GM10266 (cell line): ENCODE data around the gene UQCC3.

Experiments
- DNase-seq: peaks from one replicate; pipeline ENCODE4 v3.0.0; 2012; ENCODE audit errors: extremely low spot score
- TF ChIP-seq, protein P1 (sequence below): IDR thresholded peaks from 2 replicates; pipeline ENCODE4 v1.5.1; 2012; ENCODE audit warnings: mild to moderate bottlenecking, low read depth; ENCODE audit not compliant: control insufficient read depth, insufficient read depth; ENCODE audit errors: missing control alignments

The UQCC3 gene

DNA sequence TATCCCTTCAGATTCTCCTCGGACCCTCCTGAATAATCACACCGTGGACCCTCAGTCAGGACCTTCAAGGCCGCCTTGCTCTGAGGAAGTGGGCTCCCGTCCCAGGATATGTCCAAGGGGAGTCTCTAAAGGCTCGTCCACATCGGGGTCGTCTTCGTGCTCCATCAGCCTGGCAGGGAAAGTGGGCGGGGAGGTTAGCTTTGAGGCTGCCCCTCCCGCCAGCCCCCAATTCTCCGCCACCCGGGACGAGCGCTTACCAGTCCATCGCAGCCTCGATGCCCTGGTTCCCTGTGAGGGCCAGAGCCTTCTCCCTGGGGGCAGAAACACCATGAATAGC, 6.9 kb downstream of the UQCC3 start:
- no peak for DNase-seq
- TF ChIP-seq, protein P1, sequence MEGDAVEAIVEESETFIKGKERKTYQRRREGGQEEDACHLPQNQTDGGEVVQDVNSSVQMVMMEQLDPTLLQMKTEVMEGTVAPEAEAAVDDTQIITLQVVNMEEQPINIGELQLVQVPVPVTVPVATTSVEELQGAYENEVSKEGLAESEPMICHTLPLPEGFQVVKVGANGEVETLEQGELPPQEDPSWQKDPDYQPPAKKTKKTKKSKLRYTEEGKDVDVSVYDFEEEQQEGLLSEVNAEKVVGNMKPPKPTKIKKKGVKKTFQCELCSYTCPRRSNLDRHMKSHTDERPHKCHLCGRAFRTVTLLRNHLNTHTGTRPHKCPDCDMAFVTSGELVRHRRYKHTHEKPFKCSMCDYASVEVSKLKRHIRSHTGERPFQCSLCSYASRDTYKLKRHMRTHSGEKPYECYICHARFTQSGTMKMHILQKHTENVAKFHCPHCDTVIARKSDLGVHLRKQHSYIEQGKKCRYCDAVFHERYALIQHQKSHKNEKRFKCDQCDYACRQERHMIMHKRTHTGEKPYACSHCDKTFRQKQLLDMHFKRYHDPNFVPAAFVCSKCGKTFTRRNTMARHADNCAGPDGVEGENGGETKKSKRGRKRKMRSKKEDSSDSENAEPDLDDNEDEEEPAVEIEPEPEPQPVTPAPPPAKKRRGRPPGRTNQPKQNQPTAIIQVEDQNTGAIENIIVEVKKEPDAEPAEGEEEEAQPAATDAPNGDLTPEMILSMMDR: no peak

DNA sequence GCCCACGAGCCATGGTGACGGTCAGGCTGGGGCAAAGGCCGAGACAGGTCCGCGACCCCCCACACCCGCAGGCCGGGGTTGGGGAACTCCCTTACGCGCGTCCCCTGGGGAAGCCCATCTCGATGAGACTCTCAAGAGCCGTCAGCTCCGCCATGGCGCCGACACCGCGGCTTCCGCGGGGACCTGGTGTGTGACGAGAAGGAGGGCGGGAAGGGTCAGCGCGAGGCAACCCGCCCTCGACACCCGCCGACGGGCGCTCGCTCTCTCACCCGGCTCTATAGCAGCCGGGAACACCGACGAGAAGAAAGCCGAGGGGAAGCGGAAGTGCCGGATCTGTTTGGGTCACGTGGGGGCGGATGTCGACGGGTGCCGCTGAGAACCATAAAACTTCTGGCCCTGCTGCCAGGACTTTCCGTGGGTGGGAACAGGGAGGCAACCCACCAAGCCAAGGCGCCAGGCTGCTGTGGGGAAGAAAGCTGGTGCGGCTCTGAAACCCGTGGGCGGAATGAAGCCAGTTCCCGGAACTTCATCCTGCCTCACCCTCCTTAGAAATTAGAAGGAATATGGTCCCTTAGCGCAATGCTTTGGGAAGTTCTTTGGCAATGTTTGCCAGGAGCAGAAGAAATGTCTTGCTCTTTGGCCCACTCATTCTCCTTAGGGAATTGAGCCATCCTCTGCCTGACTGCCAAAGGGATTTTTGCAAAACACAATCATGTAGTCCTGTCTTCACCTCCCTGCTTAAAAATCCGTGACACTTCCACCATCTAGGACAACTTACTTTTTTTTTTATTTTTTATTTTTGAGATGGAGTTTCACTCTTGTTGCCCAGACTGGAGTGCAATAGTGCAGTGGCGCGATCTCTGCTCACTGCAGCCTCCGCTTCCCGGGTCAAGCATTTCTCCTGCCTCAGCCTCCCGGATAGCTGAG, 7.6 kb downstream of the UQCC3 start, which contains the start of gene UBXN1:
UBXN1 (minus strand) TSS at position 304 of the 927 bp plus-strand sequence; CDS start at position 154, 150 bp downstream.
- DNase-seq: peak; percentile 92
- TF ChIP-seq, protein P1: no peak

DNA sequence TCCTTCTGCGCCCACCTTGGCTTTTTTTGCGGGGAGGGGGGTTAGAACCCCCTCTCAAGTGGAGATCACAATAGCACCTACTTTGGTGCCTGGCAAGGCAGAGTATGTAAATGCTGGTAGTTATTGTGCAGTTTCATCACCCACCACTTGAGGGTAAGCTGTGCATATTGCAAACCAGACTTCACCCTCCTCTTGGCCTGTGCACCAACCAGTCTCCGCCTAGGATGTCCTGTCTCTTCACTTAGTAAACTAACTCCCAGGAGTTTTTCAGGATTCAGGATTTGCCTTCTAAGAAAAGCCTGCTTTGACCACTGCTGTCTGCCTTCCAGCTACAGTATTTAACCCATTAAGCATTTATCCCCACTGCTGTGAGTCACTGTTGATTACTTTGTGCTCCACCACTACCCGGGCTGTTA, 9.4 kb downstream of the UQCC3 start:
- peak; percentile 64 for DNase-seq
- TF ChIP-seq, protein P1: peak; percentile 43

DNA sequence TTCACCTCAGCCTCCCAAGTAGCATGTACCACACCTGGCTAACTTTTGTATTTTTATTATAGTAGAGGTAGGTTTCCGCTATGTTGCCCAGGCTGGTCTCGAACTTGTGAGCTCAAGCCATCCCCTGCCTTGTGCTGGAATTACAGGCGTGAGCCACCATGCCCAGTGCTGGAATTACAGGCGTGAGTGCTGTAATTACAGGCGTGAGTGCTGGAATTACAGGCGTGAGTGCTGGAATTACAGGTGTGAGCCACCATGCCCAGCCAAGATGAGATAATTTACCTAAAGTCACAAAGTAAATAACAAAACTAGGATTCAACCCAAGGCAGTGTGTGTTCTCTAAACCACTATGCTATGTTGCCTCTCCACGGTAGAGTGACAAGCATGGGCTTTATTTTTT, 11.0 kb downstream of the UQCC3 start:
- DNase-seq: no peak
- TF ChIP-seq, protein P1: no peak

DNA sequence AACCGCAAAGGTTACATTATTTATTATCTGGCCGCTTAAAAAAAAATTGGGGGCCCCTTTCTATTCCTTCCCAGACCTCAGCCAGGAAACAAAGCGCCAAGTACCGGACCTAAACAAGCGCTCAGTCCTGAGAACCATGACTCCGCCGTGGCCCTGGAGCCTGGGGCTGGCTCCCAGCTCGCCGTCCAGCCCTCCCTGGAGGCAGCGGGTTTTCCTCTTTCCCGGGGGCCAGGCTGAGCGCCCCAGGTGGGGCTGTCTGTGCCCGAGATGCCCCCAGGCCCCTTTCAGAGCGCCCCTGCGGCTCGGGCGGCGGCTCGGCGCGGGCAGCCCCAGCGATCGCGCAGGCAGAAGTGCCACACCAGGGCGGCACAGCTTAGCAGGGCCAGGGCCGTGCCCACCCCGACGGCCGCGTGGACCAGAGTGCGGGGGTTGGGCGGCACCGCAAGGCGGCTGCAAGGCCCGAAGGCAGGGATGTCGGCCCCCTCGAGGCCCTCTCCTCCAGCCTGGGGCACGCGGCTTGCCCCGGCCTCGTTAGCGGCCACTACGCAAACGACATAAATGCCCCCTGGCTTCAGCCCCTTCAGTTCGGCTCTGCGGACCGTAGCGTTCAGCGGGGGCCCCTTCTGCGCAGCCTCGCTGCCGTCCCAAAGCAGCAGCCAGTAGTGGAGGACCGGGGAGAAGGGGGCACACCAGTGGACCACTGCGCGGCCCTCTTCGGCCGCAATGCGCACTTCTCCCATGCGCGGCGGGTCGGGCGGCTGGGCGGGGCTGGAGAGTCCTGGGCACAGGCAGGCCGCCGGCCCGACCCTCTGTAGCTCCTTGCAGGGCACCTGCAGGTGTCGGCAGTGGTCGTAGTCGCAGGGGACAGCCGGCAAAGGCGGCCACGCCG, 16.3 kb downstream of the UQCC3 start:
- TF ChIP-seq, protein P1: no peak
- no peak for DNase-seq

DNA sequence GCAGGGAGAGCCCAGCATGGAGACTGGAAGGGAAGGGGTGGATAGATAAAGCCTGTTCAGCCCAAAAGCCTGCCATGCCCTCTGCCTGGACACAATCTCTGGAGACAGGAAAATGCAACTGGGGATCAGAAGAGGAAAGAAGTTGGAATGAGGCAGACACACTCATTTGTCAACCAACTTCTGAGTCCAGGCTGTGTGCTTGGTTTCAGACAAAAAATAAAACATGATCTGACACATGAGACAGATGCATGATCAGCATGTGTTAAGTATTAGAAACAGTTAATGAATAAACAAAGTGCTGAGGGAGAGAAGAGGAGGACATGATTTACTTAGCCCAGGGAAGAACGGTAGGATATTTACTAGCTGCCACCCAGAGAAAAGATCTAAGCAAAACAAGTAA, 17.0 kb downstream of the UQCC3 start:
- DNase-seq: no peak
- TF ChIP-seq, protein P1: no peak
